ENCODE data around the gene RHNO1. TPM values are rescaled to one million over a fixed set of nuclear protein-coding genes. Genes with fewer than 3 reads are reported as not detected.

Gene RHNO1
- polyA plus RNA-seq, 1 donor from 2014 or later, result 85.8 TPM

DNA sequence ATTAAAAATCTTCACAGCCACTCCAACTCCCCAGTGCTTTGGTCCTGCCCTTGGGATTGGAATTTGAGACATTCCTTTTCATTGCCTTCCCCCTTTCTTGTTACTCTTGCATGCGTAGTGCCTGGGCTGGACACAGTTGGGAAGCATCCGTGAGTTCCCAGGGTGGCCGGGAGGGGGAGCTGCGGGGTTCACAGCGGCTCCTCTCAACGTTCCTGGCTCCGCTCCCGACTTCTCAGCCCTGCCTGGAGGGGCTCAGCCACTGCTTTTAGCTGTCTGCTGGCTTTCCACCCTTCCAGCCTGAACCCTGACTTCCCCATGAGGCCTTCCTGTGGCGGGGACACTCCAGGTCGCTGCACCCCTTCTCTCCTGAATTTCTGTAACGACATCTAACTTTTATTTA, 23.4 kb upstream of the RHNO1 start:
- no peak overlapping the region for H2AFZ ChIP-seq (ENCODE audit: low read depth, low read length)
- no peaks in the 10 kb centered on the region for H3K79me2 ChIP-seq (replicated peaks; ENCODE audit: insufficient read depth, low read length)
- no peak overlapping the region for H3K4me2 ChIP-seq (ENCODE audit: low read length)
- H3K4me3 ChIP-seq (ENCODE audit: low read length), result no peak overlapping the region
- H3F3A ChIP-seq (ENCODE audit: insufficient read depth, low read length, poor library complexity, severe bottlenecking), result no peaks in the 10 kb centered on the region
- no peaks in the 10 kb centered on the region for H3K27me3 ChIP-seq (ENCODE audit: insufficient read depth, low read depth, low read length)
- H3K9me3 ChIP-seq (ENCODE audit: low read length), result no peaks in the 10 kb centered on the region
- no peaks in the 10 kb centered on the region for H3K9me2 ChIP-seq (ENCODE audit: insufficient read depth, low read length)
- no peak overlapping the region for H3K9ac ChIP-seq (ENCODE audit: low read length)
- no peak overlapping the region for H3K27ac ChIP-seq (ENCODE audit: low read length)
- TF ChIP-seq SMC3 (conservative IDR thresholded peaks at IDR 0.05; ENCODE audit: poor library complexity) (peak; percentile 72), TAF1 (IDR thresholded peaks at IDR 0.05; ENCODE audit: low read depth) (no peak), RAD21 (conservative IDR thresholded peaks at IDR 0.05) (peak; percentile 54), POLR2AphosphoS5 (IDR thresholded peaks at IDR 0.05) (no peak), EP300 (conservative IDR thresholded peaks at IDR 0.05; ENCODE audit: poor library complexity, severe bottlenecking) (no peak)
- TF ChIP-seq, protein P1, sequence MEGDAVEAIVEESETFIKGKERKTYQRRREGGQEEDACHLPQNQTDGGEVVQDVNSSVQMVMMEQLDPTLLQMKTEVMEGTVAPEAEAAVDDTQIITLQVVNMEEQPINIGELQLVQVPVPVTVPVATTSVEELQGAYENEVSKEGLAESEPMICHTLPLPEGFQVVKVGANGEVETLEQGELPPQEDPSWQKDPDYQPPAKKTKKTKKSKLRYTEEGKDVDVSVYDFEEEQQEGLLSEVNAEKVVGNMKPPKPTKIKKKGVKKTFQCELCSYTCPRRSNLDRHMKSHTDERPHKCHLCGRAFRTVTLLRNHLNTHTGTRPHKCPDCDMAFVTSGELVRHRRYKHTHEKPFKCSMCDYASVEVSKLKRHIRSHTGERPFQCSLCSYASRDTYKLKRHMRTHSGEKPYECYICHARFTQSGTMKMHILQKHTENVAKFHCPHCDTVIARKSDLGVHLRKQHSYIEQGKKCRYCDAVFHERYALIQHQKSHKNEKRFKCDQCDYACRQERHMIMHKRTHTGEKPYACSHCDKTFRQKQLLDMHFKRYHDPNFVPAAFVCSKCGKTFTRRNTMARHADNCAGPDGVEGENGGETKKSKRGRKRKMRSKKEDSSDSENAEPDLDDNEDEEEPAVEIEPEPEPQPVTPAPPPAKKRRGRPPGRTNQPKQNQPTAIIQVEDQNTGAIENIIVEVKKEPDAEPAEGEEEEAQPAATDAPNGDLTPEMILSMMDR (IDR thresholded peaks at IDR 0.05; ENCODE audit: poor library complexity, severe bottlenecking), result peak; percentile 70
- TF ChIP-seq, protein P2, sequence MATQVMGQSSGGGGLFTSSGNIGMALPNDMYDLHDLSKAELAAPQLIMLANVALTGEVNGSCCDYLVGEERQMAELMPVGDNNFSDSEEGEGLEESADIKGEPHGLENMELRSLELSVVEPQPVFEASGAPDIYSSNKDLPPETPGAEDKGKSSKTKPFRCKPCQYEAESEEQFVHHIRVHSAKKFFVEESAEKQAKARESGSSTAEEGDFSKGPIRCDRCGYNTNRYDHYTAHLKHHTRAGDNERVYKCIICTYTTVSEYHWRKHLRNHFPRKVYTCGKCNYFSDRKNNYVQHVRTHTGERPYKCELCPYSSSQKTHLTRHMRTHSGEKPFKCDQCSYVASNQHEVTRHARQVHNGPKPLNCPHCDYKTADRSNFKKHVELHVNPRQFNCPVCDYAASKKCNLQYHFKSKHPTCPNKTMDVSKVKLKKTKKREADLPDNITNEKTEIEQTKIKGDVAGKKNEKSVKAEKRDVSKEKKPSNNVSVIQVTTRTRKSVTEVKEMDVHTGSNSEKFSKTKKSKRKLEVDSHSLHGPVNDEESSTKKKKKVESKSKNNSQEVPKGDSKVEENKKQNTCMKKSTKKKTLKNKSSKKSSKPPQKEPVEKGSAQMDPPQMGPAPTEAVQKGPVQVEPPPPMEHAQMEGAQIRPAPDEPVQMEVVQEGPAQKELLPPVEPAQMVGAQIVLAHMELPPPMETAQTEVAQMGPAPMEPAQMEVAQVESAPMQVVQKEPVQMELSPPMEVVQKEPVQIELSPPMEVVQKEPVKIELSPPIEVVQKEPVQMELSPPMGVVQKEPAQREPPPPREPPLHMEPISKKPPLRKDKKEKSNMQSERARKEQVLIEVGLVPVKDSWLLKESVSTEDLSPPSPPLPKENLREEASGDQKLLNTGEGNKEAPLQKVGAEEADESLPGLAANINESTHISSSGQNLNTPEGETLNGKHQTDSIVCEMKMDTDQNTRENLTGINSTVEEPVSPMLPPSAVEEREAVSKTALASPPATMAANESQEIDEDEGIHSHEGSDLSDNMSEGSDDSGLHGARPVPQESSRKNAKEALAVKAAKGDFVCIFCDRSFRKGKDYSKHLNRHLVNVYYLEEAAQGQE (IDR thresholded peaks at IDR 0.05; ENCODE audit: borderline replicate concordance), result no peak
- no peaks in the 10 kb centered on the region for H3K36me3 ChIP-seq (ENCODE audit: insufficient read depth, low read length)
- H4K20me1 ChIP-seq (ENCODE audit: insufficient read depth), result no peaks in the 10 kb centered on the region

GRCh38 chr12:2854669-2855453, 22.2 kb upstream of the RHNO1 start:
- H3K9me2 ChIP-seq (ENCODE audit: insufficient read depth, low read length), result no peaks in the 10 kb centered on the region
- H3K79me2 ChIP-seq (replicated peaks; ENCODE audit: insufficient read depth, low read length), result no peaks in the 10 kb centered on the region
- H3K9me3 ChIP-seq (ENCODE audit: low read length), result no peaks in the 10 kb centered on the region
- no peak overlapping the region for H3K4me2 ChIP-seq (ENCODE audit: low read length)
- H3K36me3 ChIP-seq (ENCODE audit: insufficient read depth, low read length), result no peaks in the 10 kb centered on the region
- H3K27ac ChIP-seq (ENCODE audit: low read length), result no peak overlapping the region
- H4K20me1 ChIP-seq (ENCODE audit: insufficient read depth), result no peaks in the 10 kb centered on the region
- H3F3A ChIP-seq (ENCODE audit: insufficient read depth, low read length, poor library complexity, severe bottlenecking), result no peaks in the 10 kb centered on the region
- no peak overlapping the region for H3K4me3 ChIP-seq (ENCODE audit: low read length)
- TF ChIP-seq EZH2 (IDR thresholded peaks at IDR 0.05; ENCODE audit: borderline replicate concordance, insufficient read depth, low read length, poor library complexity, severe bottlenecking), result no peak
- no peak for TF ChIP-seq MXI1 (conservative IDR thresholded peaks at IDR 0.05; ENCODE audit: poor library complexity, severe bottlenecking)
- TF ChIP-seq EP300 (conservative IDR thresholded peaks at IDR 0.05; ENCODE audit: poor library complexity, severe bottlenecking), result no peak
- no peaks in the 10 kb centered on the region for H3K27me3 ChIP-seq (ENCODE audit: insufficient read depth, low read depth, low read length)
- no peak overlapping the region for H3K9ac ChIP-seq (ENCODE audit: low read length)
- no peak overlapping the region for H2AFZ ChIP-seq (ENCODE audit: low read depth, low read length)
